NCI-H1105 (cell line): Measurements from ENCODE around the gene ADISSP.

ENCODE experiments used
- DNase-seq: peaks from one replicate; lab custom pipeline; 2025; lab: John Stamatoyannopoulos, UW

Gene ADISSP

DNA sequence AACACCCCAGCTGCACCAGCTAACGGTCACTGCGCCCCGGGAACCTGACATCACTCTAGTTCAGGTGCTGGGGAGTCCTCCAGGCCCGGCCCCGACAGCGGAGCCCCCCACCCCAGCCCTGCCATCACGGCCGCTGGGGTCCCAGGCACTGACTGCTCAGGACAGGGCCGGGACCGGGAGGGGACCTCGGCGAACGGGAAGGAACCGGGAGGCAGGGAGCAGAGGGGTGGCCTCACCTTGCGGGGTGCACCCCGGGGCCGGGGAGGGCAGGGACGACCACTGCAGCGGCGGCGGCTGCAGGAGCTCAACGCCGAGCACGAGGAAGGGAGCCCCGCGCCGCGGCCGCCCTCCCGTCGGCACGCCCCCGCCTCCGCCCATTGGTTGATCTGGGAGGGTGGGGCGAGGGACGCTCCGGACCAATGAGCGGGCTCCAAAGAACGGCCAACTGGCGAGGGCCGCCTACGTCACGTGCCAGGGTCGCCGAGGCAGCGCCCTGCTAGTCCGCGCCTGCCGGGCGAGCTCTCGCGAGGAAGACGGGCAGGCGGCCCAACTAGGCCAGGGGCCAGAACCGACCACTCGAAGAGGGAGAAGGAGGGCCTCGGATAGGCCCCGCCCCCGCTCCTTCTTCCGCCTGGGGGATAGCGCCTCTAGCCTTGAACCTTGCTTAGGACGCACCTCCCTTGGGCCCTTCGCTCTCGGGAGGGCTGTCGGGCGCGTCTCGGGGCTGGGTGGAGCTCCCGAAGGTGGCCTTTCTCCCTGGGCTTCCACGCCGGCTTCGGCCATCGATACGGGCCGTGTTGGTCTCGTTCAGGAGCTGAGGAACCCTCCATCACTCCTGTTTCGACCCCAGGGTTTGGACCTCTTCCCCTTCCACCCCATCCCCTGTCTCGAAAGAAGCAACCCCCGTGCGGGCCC lies at the start of gene ADISSP:
TSS of gene ADISSP (minus strand) at position 327 of the 915 bp plus-strand sequence. CDS start 7,653 bp downstream, outside the sequence.
- DNase-seq, result peak; percentile 99

DNA sequence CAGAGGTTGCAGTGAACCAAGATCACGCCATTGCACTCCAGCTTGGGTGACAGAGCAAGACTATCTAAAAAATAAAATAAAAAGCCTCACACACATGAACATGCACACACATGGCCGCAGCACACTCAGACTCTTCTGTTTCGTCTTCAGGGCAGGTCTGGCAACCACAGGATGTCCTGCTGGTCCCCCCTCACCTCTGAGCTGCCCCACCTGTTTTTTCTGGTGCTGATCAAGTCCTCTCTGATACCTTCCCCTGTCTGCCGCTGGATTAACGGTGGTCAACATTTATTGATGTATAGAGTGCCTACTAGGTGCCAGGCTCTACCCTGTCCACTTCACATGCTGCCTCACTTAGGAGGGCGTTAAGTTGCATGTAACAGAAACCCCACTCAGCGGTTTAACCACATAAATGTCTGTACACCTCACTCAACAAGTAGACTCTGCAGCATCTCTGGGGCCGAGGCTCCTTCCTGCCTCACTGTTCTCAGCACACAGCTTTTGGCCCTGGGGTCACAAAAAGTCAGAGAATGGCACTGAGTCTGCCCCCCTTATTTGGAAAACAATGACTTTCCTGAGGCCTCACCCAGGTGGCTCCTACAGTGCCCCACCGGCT lies 48.3 kb upstream of the ADISSP start:
- DNase-seq, result no peak

DNA sequence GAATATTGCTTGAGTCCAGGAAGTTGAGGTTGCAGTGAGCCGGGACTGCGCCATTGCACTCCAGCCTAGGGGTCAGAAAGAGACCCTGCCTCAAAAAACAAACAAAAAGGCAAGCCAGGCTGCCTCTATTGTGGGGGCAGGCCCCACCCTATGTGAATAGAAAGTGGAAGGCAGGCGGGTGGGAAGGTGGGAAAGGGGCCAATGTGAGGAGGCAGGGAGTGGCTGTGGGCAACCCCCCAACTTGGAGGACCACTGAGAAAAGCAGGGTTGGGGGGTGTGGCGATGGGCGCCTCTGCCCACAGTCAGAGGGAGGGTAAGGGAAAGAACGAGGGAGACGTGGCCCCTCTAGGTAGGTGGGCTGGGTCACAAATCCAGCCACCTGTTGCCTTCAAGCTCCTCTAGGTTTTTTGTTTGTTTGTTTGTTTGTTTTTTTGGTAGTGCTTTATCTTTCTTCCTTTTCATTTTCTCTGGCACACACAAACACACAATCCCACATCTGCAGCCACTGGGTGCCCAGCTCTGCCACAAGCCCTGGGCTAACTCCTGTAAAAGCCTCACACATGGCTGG lies 47.5 kb upstream of the ADISSP start:
- DNase-seq, result no peak

DNA sequence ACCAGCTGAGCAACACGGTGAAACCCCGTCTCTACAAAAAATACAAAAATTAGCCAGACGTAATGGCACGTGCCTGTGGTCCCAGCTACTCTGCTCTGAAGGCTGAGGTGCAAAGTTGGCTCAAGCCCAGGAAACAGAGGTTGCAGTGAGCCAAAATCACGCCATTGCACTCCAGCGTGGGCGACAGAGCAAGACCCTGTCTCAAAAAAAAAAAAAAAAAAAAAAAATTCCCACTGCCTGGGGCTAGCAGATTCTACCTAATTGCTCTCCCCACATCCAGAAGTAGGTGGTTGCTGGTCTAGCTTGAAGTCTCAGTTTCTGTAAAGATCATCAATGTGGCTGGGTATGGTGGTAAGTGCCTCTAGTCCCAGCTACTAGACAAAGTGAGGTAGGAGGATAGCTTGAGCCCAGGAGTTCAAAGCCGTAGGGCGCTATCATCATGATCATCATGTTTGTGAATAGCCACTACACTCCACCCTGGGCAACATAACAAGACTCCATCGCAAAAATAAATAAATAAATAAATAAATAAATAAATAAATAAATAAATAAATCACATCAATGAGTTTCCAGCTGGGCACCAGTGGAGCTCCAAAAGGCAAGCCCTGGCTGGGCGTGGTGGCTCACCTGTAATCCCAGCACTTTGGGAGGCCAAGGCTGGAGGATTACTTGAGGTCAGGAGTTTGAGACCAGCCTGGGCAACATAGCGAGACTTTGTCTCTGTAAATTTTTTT lies 46.5 kb upstream of the ADISSP start:
- DNase-seq, result no peak

DNA sequence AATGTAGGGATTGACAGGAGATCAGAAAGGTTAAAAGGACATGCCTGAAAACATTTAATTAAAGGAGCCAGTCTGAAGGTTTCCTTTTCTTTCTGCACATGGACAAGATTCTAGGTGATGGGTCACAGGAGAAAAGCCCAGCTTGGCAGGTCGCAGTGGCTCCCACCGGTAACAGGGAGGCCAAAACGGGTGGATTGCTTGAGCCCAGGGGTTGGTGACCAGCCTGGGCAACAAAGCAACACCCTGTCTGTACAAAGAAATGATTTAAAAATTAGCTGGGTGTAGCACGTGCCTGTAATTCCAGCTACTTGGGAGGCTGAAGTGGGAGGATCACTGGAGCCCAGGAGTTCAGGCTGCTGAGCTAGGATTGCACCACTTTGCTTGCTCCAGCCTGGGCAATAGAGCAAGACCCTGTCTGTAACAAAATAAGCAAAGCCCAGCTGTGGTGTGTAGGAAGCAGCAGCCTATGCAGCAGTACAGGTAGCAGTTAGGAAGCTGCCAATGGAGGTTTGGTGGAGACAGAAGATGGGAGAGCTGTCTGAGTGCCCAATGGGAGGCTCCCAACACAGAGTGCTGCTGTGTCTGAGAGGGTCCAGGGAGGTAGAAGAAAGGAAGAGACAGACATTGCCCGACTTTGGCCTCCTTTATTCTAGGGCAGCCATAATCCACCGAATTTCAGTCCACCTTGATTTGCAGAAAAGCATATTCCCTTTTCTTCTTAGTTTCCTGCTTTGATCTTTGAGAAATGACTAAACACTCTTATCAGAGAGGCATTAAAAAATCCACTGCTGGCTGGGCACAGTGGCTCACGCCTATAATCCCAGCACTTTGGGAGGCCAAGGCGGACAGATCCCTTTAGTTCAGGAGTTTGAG lies 45.7 kb upstream of the ADISSP start:
- no peak for DNase-seq

DNA sequence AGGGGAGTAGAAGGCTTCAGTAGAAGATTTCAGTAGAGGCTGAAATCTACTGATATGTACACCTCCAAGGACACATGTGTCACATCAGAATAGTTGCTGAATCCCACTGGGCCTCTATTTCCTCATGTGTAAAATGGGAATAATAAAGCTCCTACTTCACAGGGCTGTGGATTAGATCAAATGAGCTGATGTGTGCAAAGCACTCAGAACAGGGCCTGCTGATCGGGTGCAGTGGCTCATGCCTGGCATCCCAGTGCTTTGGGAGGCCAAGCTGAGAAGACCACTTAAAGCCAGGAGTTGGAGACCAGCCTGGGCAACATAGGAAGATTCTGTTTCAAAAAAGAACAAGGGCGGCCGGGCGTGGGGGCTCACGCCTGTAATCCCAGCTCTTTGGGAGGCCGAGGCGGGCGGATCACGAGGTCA lies 44.7 kb upstream of the ADISSP start:
- no peak for DNase-seq

DNA sequence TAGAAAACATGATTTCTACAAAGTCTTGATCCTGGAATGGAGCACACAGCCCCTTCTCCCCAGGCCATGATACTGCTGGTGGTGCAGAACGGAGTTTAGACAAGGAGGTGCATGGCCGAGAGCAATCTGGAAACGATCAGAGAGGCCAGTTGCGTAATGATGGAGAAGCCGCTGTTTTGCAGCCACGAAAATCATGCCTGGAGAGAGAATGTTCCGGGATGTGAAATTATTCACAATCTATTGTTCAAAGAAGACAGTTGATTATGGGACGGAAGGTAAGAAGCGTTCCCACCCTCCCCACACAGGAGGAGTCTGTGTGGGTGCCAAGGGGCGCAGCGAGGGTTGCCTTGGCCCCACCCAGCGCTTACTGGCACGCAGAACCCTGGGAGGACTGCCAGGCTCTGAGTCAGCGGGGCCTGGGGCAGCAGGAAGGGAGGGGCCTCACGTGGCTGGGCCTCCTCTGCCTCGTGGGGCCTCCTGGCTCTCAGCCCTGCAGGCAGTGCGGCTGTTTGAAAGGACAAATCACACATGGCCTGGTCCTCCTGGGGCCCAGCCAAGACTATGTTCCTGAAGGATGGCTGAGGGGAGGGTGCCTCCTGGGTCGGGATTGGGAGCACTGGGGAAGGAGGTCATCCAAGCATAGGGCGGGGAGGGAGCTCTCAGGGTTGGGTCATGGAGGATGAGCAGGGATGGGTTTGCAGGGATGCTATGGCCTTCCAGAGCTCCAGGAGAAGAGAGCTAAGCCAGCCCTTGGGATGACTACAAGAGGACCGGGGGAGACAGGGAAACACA lies 44.1 kb upstream of the ADISSP start:
- peak; percentile 94 for DNase-seq

DNA sequence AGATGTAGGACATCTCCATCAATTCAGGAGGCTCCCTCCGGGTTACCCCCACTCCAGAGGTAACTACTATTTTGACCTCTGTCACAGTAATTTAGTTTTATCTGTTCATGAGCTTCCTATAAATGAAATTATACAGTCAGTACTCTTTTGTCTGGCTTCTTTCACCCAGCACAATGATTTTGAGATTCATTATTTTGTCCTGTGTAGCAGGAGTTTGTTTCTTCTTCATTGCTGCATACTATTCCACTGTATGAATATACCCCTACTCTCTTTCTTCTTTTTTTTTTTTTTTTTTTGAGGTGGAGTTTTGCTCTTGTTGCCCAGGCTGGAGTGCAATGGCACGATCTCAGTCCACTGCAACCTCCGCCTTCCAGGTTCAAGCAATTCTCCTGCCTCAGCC lies 41.0 kb upstream of the ADISSP start:
- DNase-seq, result no peak

DNA sequence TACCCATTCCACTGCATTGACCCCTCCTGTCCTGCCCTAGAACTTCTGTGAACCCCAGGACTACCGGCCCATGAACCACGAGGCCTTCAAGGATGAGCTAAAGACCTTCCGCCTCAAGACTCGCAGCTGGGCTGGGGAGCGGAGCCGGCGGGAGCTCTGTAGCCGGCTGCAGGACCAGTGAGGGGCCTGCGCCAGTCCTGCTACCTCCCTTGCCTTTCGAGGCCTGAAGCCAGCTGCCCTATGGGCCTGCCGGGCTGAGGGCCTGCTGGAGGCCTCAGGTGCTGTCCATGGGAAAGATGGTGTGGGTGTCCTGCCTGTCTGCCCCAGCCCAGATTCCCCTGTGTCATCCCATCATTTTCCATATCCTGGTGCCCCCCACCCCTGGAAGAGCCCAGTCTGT lies 37.2 kb upstream of the ADISSP start:
- DNase-seq, result no peak

DNA sequence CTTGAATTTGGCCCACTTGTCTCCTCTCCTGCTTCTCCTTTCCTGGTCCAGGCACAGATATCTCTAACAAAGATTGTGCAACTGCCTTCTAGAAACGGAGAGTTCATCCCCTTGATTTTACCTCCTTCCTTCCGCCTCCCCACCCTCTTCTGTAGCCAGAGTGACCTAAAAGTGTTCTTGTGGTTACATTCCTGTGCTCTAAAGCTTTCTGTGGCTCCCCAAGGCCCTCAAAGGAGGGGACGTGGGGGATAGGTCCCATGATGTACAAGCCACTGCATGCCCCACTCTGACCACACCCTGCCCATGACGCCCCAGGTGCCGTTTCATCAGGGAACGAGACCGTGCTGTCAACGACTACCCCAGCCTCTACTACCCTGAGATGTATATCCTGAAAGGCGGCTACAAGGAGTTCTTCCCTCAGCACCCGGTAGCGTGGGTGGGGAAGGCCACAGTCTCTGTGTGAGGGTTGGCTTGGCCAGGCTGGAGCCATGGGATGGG lies 36.8 kb upstream of the ADISSP start:
- DNase-seq, result no peak

DNA sequence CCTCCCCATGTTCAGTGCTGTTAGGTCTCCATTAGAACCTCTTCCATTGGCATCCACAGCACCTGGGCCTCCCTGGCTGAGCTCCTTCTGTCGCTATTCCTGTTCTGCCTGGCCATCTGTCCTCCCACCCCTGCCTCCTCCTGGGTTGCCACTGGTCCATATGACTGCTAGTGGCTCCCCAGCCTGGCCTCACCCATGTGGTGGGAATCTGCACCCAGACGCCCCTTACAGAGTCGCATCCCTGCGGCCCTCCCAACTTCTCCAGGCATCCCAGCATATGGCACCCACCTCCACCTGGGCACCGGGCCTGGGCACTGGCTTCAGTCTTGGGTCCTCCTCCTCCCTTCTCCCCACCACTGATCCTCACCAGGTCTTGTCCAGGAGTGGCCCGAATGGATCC lies 36.3 kb upstream of the ADISSP start:
- DNase-seq, result no peak

DNA sequence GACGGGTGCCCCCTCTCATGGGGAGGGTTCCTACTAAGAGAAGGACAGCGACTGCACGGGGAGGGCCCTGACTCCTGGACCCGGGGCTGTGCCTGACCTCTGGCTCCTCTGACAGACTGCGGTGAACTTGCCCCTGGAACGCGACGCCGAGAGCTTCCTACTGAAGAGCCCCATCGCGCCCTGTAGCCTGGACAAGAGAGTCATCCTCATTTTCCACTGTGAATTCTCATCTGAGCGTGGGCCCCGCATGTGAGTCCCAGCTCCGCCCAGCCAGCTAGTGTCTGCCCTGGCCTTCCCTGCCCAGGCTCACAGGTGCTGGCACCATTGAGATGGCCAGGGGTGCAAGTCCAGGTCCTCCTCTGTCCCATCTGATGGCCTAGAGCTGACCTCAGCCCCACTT lies 35.7 kb upstream of the ADISSP start:
- no peak for DNase-seq

DNA sequence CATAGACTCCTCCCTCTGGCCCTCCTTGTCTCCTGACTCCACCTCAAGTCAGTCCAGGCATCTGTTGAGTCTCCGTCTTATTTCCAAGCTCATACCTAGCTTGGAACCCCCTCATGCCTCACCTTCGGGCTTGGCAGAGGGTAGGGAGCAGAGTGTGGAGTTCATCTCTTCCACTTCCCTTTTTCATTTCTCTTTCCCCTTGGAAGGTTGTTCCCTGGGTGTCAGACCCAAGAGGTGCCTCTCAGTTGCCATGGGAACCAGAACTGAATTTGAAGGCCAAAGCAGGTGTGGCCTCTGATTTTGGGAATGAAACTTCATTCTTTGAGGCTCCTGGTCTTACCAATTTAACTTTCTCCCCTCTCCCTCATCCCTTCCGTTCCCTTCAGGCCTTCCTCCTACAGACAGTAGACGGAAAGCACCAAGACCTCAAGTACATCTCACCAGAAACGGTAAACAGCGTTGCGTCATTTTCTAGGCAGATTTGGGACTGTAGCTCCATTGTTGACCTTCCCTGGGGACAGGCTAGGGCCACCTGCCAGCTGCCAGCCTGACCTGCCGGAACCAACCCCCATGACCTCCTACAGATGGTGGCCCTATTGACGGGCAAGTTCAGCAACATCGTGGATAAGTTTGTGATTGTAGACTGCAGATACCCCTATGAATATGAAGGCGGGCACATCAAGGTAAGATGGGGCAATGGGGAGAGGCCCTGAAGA lies 35.1 kb upstream of the ADISSP start:
- DNase-seq, result no peak

DNA sequence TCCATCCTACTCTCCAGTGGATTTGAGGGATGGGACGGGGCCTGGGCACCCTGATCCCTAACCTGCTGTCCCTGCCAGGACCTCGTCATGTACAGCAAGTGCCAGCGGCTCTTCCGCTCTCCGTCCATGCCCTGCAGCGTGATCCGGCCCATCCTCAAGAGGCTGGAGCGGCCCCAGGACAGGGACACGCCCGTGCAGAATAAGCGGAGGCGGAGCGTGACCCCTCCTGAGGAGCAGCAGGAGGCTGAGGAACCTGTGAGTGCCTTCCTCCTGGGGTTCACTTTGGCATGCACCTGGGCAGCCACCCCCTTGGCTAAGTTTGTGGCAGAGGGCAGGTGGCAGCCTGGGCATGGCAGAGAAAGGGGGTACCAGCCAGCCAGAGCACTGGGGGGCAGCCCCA lies 34.3 kb upstream of the ADISSP start:
- DNase-seq, result no peak

DNA sequence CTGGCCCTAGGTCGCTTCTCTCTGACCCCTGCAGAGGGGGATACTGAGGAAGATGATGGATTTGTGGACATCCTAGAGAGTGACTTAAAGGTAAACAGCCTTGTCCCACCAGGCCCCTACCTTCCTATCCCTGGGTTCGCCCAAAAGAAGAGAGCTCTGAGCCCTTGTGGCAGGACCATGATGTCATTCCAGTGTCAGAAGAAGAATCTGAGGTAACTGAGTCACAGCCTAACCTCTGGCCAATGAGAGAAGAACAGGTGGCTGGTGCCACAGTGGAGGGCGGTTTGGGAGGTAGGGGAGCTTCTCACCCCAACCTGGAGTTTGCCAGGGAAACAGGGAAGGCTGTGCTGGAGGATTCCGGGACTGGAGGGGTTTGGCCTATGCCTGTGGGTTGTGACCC lies 33.7 kb upstream of the ADISSP start:
- DNase-seq, result no peak

DNA sequence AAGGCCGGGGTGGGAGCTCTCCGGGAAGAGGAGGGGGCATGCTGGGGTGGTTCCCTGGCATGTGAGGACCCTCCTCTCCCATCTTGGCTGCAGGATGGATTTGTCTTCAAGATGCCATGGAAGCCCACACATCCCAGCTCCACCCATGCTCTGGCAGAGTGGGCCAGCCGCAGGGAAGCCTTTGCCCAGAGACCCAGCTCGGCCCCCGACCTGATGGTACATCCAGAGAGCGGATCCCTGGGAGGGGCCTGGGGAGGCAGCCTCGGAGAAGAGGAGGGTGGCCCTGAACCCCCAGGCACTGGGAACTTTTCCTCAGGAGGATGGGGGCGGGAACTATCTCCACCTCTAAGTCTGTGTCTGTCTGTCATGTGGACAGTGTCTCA lies 33.3 kb upstream of the ADISSP start:
- DNase-seq, result no peak

DNA sequence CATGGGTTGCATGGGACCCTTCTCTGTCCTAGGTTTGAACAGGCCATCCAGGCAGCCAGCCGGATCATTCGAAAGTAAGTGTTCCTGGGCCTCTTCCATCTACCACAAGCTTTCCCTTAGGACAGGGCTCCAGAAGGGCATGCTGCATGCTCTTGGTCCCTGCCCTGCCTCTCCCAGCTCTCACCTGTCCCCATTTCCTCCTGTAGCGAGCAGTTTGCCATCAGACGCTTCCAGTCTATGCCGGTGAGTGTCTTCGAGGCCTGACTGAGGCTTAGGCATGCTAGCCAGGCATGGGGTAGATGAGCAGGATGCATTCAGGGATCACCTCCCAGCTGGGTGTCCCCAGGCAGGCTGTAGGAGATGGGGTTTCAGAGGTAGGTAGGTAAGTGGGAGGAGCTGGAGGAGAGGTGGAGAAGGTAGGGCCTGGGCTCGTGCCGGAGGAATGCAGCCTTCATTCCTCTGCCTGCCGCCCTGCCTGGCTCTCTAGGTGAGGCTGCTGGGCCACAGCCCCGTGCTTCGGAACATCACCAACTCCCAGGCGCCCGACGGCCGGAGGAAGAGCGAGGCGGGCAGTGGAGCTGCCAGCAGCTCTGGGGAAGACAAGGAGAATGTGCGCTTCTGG lies 32.8 kb upstream of the ADISSP start:
- no peak for DNase-seq

DNA sequence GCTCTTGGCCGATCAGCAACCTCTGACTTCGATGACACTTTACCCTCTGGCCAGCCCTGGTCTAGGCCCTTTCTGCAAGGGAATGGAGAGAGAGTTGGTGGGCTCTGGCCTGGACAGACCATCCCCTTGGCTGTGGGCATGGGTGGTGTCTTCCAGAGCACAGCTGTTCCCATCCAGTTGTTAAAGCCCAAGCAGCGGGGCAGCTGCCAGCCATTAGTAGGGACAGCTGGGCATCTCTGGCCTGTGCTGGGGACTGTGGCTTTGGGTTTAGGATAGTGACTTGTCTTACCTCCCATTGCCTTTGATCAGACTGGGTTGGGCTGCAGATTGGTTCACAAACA lies 31.3 kb upstream of the ADISSP start:
- no peak for DNase-seq

DNA sequence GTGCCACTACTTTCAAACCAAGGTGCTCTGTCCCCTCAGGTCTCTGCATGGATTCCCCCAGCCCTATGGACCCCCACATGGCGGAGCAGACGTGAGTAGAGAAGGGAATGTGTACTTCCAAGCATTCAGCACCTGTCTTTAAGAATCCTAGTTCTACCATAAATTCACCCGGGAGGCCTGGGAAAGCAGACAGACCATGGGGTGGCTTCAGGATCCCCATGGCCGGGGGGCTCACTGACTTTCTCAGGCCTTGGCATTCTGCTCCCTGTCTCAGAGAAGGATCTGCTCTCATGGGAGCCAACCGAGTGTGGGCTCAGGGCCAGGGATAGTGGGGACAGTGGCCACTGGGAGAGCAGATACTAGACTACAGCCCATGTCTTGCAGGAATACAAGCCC lies 30.8 kb upstream of the ADISSP start:
- no peak for DNase-seq
